Activated CD8-positive, alpha-beta memory T cell treated with anti-CD3 and anti-CD28 coated beads for 48 hours (primary cell): ENCODE data around the gene RGL2.

Experiments
- DNase-seq, 3 experiments: peaks; one replicate each; pipeline ENCODE4 v3.0.0-alpha.2; 2020; ENCODE audit warnings: low read depth in 2 of 3, low spot score in 2 of 3

RGL2 gene

DNA sequence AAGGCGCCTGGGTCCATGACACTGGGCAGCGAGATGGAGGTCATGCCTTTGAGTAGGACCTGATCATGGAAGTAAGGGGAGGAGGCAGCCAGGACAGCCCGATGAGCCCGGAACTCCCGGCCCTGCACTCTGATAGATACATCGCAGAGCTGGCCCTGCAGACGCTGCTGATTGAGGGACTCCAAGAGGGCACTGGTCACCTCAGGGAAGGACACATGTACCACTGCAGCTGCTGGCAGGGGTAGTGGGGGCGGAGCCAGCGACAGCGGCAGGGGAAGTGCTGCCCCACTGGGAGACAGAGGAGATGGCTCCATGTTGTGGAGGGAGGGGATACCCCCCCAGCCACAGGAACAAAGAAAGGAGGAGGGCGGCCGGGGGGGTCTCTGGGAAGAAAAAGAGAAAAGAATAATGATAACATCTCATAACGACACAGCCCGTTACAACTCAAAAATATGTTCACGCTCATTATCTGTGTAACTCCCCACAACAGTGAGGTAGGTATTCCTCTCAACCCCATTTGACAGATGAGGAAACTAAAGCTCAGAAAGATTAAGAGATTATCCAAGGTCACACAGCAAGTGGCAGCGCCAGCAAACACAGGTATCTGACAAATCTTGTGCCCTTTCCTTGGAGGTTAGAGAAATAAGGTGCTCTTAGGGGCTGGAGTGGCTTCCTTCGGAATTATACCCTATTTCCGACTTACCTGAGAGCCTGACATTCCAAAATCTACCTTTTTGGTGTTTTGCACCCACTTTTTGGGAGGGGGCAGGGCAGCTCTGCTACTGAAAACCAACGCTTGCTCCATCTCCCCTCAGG lies 18.1 kb upstream of the RGL2 start:
- DNase-seq, result no peak

DNA sequence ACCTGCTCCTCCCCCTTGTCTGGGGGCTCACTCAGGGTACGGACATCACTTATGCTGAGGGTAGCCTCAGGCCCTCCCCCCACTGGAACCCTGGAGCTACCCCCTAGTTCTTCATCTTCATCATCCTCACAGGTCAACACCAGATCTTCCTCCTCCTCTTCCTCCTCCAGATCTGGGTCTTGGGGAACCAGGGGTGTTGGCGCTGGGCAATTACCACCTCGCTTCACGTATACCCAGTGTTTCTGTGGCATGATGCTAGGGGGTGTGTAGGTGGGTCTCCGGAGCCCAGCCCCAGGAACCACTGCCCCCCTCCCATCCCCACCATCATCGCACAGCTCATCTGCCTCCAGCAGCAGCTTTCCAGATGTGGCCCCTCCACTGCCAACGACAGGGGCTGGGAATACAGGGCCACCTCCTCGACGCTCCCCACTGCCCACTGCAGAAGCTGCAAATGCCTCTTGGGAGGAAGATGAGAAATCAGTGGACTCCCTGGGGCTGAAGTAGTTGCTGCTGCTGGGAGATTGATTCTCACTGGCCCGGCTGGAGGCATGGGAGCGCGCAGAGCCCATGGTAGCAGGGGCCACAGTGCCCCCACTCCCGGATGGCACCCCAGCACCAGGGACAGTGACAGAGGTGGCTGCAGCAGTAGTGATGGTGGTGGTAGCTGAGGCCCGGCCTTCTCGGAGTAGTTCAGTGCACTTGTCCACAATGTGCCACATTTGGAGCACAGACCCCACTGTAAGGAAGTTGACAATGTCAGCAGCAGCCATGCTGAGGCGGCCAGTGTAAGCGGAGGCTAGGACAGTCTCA lies 17.3 kb upstream of the RGL2 start:
- no peak for DNase-seq

DNA sequence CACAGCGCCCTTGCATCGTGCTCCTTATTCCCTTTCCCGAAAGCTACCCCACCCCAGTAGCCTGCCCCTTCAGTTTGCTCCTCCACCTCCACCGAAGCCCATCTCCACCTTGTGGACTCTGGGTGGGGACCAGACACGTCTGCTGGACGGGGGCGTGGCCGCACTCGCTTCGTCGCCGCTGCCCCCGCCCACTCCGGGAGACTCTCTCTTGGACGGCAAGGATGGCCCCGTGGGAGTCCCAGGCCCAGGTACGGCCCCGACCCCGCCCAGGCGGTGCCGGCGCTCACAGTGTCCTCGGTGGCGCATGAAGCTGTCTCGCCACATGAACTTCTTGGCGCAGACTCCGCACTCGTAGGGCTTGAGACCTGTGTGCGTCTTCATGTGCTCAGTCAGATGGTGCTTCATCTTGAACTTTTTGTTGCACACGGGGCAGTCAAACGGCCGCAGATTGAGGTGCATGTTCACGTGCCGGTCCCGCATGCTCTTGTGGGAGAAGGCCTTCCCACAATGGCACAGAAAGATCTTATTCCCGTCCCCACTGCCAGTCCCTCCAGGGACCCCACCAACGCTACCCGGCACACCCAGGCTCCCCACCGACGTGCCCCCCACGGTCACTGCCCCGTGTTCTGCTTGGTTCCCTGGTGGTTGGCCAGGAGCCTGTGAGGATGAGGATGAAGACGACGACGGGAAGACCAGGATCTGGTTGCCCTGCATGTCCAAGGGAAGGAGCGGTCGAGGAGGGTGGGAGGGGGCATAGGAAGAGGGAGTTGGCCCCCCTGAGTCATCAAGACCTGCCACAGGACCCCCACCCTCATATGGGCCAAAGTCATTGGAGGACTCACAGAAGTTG lies 16.4 kb upstream of the RGL2 start:
- no peak for DNase-seq

DNA sequence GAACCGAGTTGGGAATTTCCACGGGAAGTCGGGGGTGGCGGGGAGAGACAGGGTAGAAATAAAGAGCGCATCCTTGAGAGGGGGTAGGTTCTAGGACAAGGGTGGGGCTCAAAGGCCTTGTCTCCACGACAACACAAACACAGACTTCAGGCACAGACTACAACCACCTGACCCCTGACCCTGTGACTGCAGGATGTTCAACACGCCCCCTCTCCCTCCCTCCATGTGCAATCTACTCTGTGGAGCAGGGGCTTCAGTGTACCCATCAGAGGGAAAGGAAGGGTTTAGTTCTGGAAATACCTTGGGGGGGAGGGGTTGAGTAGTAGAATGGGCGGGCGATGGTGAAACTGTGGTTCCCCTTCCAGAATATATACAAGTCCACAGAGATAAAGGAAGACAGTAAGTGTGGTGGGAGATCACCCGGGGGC lies 15.8 kb upstream of the RGL2 start:
- DNase-seq, result peak in 1 of 3 experiments; percentile 49

DNA sequence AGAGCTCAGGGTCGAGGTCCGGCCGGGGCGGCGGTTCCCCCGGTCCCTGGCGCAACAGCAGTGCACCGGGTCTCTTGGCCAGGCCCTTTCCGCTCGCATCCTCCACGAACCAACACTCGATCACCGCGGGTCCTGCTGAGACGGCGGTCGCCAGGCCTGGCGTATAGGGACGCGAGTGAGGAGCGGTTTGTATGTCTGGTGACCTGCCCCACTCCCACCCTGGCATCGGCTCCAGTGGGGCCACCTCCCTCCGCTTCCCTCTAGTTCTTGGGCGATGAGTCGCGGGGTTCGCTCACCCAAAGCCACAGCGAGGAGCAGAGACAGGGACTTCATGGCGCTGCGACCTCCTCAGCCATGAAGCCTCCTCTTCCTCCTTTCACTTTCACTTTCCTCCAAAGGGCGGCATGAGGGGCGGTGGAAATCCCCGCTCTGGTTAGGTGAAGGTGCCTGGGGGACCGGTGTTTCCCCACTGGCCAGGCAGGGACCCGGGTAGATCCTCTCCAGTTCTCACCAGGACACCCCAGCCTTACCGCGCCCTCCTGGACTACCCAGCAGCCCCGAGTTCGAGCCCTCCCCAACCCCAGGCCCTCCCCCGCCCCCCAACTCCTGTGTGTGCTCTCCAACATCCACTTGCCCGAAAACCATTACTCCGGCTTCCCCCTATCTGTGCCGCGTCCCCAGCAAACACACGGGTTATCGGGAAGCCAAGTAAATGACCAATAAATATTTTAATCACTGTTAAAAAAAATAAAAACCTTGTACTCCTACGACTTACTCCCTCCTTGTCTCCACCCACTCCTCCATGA lies 15.2 kb upstream of the RGL2 start, which contains the start of gene TAPBP:
TSS of gene TAPBP (minus strand) at position 370 of the 806 bp plus-strand sequence. CDS start at position 333, 37 bp downstream.
- DNase-seq, result peak; percentile 64 to 83 (median 68)

DNA sequence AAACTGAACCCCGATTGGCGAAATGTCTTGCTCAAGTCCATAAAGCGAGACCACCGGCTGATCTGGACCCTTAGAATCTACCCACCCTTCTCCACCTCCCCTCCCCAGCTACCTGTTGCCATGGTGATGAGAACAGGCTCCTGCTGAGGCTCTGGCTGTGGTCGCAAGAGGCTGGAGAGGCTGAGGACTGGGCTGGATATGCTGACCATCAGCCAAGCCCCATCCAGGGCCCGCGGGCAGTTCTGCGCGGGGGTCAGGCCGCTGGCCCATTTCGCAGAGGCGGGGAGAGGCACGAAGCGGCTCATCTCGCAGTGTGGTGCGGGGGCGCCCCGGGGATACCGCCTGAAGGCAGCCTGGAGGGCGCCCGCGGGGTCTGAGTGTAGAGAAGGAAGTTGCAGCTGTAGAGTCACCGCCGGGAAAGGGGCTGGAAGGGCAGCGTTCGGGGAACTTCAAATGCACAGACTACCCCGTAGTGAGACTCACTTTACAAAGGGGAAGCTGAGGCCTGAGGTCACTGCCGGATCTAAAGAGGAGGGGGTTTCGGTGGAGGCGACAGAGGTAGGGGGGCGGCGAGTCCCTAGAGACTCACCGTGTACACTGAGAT lies 14.5 kb upstream of the RGL2 start:
- DNase-seq, result peak in 1 of 3 experiments; percentile 31

DNA sequence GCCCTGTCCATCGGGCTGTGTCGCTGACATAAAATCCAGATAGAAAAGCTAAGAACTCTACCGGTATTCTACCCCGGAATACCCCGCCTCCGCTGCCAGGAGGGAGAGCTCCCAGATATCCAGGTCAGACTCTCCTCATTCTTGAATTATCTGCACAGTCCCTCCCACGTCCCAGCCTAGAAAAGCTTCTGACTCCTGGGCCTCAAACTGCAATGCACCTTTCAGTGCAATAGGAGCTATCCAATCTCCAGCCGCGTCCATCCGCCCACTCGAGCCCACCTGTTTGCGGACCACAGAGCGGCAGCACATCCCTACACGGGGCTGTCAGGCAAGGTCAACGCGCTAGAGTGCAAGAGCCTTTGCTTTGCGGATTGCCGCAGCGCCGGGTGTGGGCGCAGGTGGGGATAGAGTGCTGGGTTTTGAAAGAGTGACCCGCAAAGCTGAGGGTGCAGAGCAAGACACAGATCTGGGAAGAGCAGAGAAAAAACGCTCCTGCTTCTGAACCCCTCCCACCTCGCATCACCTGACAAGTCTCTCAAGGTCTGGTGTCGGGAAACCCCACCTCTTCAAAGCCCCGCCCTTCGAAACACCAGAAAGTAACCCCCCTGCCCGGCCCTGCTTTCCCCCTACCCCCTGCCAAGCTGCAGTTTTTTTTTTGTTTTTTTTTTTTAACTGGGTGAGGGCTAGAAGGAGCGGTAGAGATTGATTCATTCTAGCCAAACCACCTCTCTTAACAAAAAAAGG lies 13.8 kb upstream of the RGL2 start:
- peak in 2 of 3 experiments; percentile 36 to 44 for DNase-seq

DNA sequence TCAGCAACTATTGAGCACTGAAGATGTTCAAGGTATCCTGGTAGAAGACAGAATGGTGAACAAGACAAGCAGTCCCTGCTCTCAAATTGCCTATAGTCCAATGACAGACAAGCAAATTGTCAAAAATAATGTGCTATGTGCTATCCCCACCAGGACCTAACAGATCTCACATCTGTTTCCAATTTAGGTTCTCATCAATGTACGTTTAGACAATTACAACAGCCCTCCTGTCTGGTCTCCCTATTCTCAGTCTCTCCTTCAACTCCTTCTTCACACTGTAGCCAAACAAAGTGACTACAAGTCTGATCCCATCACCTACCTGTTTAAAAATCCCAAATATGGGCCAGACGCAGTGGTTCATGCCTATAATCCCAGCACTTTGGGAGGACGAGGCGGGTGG lies 7.6 kb upstream of the RGL2 start:
- DNase-seq, result no peak

DNA sequence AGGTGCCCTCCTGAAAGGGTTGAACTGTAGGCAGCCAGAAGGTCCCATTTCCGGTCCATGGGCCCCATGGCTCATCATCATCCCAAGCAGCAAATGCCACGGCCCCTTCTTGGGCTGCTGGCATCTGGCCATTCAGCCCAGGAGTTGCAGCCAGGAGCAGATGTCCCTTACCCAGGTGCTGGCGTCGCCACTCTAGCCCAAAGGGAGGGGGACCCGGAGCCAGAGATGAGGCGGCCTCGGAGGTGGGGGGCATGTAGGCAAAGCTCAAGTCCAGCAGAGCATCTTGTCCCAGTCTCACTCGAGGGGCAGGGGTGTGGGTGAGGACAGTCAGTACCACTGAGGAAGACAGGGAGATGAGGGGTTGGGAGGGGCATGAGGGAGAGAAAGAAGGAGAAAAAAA lies 6.3 kb upstream of the RGL2 start:
- DNase-seq, result no peak

DNA sequence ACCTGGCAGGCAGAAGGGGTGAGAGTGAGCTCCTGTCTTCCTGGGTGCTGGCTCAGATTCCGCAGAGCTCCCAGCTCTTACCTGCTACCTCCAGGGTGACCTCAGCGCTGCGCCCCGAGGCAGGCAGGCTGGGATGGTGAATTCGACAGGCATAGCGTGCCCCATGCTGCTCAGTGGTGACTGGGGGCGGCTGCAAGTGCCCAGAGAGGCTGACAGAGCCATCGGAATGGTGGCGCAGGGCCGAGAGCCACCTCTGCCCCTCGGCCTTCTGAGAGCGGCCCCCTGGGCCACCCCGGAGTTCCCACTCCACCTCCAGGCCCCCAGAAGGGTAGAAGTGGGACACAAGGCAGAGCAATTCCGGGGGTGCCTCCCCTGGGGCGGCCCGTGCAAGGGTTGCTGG lies 5.5 kb upstream of the RGL2 start:
- no peak for DNase-seq

DNA sequence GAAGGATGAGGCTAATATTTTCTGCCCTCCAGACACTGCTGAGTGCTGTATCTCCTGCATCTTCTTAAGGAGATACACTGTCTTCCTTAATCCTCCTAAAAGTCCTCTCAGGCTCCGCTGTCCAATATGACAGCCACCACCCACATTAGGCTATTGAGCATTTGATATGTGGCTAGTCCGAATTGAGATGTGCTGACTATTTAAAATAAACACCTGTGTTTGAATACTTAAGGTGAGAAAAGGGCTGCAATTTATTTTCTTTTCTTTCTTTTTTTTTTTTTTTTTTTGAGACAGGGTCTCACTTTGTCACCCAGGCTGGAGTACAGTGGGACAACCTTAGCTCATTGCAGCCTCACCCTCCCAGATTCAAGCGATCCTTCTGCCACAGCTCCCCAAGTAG lies 3.1 kb upstream of the RGL2 start:
- no peak for DNase-seq

DNA sequence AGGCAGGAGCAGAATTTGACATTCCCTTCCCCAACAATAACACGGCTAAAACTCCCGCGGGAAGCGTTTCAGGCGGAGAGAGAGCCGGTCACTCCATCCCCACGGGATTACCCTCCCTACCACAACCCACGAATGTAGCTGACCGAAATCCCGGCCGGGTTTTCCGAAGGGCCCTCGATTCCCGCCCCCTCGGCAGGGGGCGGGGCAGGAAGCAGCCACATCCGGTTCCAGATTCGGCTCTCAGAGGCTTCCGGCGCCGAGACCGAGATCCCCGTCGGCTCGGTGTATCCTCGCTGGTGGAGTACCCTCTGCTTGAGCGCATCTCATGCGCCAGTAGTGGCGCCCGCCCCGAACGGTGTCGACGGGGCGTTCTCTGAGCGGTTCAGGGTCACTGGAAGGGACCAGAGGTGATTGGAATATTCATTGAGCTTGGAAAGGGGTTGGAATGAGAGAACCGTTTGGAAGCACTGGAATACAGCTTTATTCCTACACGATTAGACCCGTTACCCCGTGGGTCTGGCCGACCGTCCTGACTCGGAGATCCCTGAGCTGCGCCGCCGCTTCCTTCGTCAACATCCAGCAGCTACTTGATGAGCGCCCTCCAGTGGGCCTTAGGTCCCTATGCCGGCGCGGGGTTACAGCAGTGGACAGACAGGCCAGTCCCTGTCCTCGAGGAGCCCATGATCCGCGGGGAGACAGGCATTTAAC lies 649 bp upstream of the RGL2 start:
- peak; percentile 85 to 88 (median 86) for DNase-seq

DNA sequence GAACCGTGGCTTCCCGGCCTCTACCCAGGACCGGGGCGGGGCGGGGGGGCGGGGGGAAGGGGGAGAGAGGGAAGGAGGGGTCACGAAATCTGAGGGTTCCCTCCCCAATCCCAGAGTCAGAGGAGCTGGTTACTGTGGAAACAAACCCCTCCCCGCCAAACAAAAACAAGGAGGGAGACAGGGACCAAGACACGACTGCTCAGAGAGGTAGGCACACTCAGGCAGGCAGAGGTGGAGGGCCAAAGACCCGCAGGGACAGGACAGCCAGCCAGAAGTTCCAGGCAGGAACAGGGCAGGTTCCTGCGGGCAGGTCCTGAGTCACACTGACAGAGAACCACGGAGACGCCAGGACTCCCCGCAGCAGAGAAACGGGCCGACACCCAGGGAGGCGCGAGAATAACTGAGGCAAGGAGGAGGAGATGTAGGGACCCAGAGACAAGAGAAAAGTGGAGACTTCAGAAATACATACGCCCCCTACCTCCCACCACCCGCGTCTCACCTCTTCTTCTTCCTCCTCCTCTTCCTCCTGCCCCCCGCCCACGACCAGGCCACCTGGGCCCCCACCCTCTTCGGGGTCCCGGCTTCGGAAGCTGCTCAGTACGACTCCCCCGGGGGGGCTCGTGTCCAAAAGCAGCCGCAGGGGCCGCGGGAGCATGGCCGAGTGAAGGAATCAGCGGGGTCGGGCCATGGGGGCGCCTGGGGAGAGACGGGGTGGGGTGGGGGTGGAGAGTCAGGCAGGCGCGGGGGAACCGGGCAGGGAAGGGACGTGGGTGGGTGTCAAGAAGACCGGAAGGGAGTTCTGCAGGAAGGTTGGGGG lies 578 bp downstream of the RGL2 start:
- no peak for DNase-seq

DNA sequence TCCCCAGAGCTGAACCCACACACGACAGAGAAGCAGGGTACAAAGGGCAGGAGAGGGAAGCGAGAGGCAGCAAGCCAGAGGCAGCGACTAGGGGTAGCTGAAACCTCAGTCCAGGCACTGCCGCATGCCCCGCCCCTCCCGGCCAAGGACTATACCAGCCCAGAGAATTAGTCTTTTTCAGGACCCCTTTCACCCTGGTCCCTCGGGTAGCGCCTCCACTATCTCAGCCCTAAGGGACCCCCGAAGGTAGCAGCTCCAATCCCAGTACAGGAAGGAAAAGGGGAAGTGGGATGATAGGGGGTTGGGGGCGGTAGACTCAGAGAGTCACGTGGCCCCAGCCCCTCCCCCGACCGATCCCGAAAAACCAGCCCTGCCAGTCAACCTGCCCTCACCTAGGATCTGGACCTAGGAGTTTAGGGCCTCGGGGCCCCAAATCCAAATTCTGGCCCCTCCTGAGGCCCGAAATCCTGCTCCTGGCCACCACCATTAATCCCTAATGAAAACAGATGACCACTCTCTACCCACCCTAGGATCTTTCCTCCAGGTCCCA lies 1.3 kb downstream of the RGL2 start:
- DNase-seq, result no peak

DNA sequence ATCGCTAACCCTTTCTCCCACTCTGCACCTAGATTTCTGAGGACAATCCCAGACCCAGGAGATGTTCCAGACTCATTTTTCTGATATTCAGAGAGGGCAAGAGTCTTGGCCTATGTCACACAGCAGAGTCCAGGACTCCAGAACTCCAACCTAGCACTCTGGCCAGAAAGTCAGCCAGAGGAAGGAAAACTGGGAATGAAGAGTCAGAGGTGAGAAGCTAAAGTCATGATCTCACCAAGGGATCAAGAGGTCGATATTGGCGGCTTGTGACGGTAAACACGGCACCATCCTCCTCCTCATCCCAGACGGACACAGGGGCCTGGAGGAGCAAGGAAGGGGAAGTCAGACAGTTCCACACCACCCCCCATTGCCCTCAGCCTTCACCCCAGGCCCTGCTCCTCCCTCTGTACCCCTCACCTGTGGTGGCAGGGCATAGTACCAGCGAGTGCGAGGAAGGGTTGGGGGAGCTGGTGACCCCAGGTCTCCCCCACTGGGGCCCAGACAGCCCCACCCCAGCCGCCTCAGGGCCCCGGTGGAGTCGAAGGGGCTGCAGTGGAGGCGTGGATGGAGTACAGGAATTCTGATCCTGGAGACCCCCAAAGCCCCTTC lies 1.8 kb downstream of the RGL2 start:
- DNase-seq, result no peak

DNA sequence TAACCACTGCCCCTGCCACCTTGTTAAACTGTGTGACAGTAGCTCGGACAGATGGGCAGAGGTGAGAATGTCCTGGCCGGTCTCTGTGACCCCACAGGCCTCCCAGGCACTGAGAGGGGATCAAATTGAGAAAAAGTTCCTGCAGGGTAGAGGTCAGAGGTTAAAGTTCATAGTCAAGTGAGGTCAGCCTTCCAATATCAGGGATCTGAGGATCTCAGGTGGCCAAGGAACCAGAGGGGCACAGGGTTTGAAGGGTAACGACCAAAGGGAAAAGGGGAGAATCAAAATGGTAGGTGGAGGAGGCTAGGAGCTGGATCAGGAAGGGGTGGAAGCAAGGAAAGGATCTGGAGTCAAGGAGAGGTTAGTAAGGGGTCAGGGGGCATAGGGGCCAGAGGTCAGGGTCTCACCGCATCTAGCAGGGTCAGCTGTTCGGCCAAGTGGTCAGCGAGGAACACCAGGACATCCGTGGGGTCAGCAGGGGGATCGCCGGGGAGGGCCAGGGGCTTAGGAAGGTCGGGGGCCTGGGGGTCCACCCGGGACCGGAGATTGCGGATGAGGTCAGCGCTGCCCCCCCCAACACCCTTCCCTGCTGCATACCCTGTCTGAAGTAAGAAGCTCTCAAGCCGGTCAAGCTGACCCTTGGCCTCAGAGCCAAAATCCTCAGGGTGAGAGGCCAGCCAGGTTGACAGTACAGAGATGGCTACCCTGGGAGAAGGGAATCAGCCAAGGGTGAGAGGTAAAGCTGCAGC lies 2.9 kb downstream of the RGL2 start:
- no peak for DNase-seq
